Osteoblast (primary cell): Measurements from ENCODE around the gene KCNAB1. TPM values are rescaled to one million over a fixed set of nuclear protein-coding genes. Genes with fewer than 3 reads are reported as not detected.

Source experiments
- DNase-seq: peaks from one replicate; pipeline ENCODE4 v3.0.0; 2011; ENCODE audit warnings: low spot score, mixed read lengths; ENCODE audit not compliant: insufficient read length; ENCODE audit errors: missing footprints
- H2AFZ ChIP-seq: 2 replicates; pipeline ENCODE4 v1.6.0; 2011; ENCODE audit warnings: mild to moderate bottlenecking, low read length
- H3K27ac ChIP-seq: 2 replicates; pipeline ENCODE4 v1.5.1; 2011; ENCODE audit warnings: mild to moderate bottlenecking, low read depth, low read length, moderate library complexity
- H3K27me3 ChIP-seq: 2 replicates; pipeline ENCODE4 v1.6.0; 2012; ENCODE audit warnings: mild to moderate bottlenecking, control low read depth, inconsistent platforms, low read length, moderate library complexity; ENCODE audit not compliant: insufficient read depth
- H3K36me3 ChIP-seq: 2 replicates; pipeline ENCODE4 v1.5.1; 2011; ENCODE audit warnings: mild to moderate bottlenecking, low read length, control low read depth, moderate library complexity; ENCODE audit not compliant: insufficient read depth
- H3K4me1 ChIP-seq: 2 replicates; pipeline ENCODE4 v1.5.1; 2011; ENCODE audit warnings: mild to moderate bottlenecking, low read length, control low read depth, moderate library complexity; ENCODE audit not compliant: insufficient read depth
- H3K4me2 ChIP-seq: 2 replicates; pipeline ENCODE4 v1.6.0; 2011; ENCODE audit warnings: mild to moderate bottlenecking, low read length; ENCODE audit not compliant: insufficient read depth
- H3K4me3 ChIP-seq: fragments of 200-600 bp; sonication (generic); 3 replicates; pipeline ENCODE4 v1.5.1; 2012; ENCODE audit warnings: mild to moderate bottlenecking, low read length, inconsistent platforms; ENCODE audit not compliant: insufficient read depth
- H3K79me2 ChIP-seq: 2 replicates; pipeline ENCODE4 v1.6.0; 2012; ENCODE audit warnings: mild to moderate bottlenecking, low read length, control low read depth, inconsistent platforms; ENCODE audit not compliant: insufficient read depth
- H3K9me3 ChIP-seq: 2 replicates; pipeline ENCODE4 v1.5.1; 2011; ENCODE audit warnings: low read depth, low read length, control low read depth
- H4K20me1 ChIP-seq: 2 replicates; pipeline ENCODE4 v1.6.0; 2012; ENCODE audit warnings: mild to moderate bottlenecking, low read length, control low read depth; ENCODE audit not compliant: insufficient read depth
- total RNA-seq: library from RNA; depleted of rRNA; stranded (reverse); fragments of >200 nt; gene quantifications from 2 replicates; pipeline ENCODE4 v1.2.3, GENCODE V29; 2012
- TF ChIP-seq, protein P1 (sequence below): IDR thresholded peaks from 2 replicates; pipeline ENCODE4 v1.5.1; 2011; ENCODE audit warnings: mild to moderate bottlenecking, low read depth, low read length, moderate library complexity; ENCODE audit errors: extremely low read depth

Gene KCNAB1
- total RNA-seq, 1 donor = 0.36 TPM

- H2AFZ ChIP-seq = no peak overlapping the region
- TF ChIP-seq, protein P1, sequence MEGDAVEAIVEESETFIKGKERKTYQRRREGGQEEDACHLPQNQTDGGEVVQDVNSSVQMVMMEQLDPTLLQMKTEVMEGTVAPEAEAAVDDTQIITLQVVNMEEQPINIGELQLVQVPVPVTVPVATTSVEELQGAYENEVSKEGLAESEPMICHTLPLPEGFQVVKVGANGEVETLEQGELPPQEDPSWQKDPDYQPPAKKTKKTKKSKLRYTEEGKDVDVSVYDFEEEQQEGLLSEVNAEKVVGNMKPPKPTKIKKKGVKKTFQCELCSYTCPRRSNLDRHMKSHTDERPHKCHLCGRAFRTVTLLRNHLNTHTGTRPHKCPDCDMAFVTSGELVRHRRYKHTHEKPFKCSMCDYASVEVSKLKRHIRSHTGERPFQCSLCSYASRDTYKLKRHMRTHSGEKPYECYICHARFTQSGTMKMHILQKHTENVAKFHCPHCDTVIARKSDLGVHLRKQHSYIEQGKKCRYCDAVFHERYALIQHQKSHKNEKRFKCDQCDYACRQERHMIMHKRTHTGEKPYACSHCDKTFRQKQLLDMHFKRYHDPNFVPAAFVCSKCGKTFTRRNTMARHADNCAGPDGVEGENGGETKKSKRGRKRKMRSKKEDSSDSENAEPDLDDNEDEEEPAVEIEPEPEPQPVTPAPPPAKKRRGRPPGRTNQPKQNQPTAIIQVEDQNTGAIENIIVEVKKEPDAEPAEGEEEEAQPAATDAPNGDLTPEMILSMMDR = no peak
- no peak for DNase-seq
- H3K4me3 ChIP-seq = no peak overlapping the region
- H3K4me2 ChIP-seq = no peak overlapping the region
- peaks cover 2% of the 10 kb centered on the region for H3K27me3 ChIP-seq
- no peaks in the 10 kb centered on the region for H3K36me3 ChIP-seq
- H4K20me1 ChIP-seq = no peaks in the 10 kb centered on the region
- H3K79me2 ChIP-seq = no peaks in the 10 kb centered on the region
- H3K4me1 ChIP-seq = no peaks in the 10 kb centered on the region
- H3K9me3 ChIP-seq = no peaks in the 10 kb centered on the region
- H3K27ac ChIP-seq = no peak overlapping the region
These were observed 280.4 kb downstream of the KCNAB1 start for GRCh38 chr3:156400735-156401134.

DNA sequence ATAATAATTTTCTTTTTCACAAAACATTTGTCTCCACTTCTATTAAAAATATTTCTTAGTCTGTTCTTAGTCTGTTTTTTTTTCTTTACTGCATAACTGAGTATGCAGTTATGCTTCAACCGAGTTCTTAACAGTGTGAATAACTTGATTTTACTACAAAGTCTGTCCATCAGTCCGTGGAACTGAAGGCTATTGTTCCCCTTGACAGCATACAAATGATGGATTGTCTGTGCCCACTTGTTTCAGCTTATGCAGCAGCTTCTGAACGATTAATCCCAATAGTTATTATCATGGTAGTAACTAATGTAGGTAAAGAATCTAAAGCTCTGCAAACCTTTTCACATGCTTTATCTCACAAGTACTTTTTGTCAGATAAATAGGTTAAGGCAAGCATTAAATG is 283.8 kb downstream of the KCNAB1 start:
- Histone ChIP-seq H3K79me2 (no peaks in the 10 kb centered on the region), H3K4me1 (no peaks in the 10 kb centered on the region), H3K4me2 (no peak overlapping the region), H3K27ac (no peak overlapping the region), H4K20me1 (no peaks in the 10 kb centered on the region), H3K9me3 (no peaks in the 10 kb centered on the region), H3K36me3 (no peaks in the 10 kb centered on the region), H3K4me3 (no peak overlapping the region), H3K27me3 (peaks cover 8% of the 10 kb centered on the region), H2AFZ (no peak overlapping the region)
- TF ChIP-seq, protein P1 = no peak
- DNase-seq = no peak

DNA sequence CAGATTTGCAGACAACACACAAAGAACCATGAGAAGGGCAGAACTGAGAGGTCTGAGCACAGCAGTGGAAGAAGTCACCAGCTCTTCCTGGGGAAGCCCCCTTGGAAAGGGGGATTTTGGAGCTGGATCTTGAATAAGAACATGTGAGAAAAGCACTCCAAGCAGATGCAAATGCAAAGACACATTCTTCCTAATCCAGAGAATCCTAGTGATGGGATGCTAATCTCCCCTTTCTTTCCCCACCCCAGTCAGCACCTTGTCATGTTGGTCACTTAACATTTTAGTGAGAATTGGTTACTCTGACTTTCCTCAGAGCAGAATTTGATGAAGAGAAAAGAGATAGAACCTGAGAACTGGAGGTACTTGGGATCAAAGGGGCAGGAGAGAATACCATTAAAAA is 286.0 kb downstream of the KCNAB1 start:
- H3K79me2 ChIP-seq = no peaks in the 10 kb centered on the region
- TF ChIP-seq, protein P1 = no peak
- no peaks in the 10 kb centered on the region for H3K9me3 ChIP-seq
- no peaks in the 10 kb centered on the region for H4K20me1 ChIP-seq
- no peak overlapping the region for H3K27ac ChIP-seq
- no peak overlapping the region for H2AFZ ChIP-seq
- H3K4me2 ChIP-seq = no peak overlapping the region
- peaks cover 10% of the 10 kb centered on the region for H3K27me3 ChIP-seq
- H3K4me1 ChIP-seq = no peaks in the 10 kb centered on the region
- no peaks in the 10 kb centered on the region for H3K36me3 ChIP-seq
- H3K4me3 ChIP-seq = no peak overlapping the region
- DNase-seq = no peak

- H3K79me2 ChIP-seq = no peaks in the 10 kb centered on the region
- TF ChIP-seq, protein P1 = no peak
- no peak overlapping the region for H3K4me3 ChIP-seq
- DNase-seq = no peak
- H3K9me3 ChIP-seq = no peaks in the 10 kb centered on the region
- peaks cover 10% of the 10 kb centered on the region for H3K27me3 ChIP-seq
- no peak overlapping the region for H2AFZ ChIP-seq
- H3K27ac ChIP-seq = no peak overlapping the region
- no peak overlapping the region for H3K4me2 ChIP-seq
- H3K36me3 ChIP-seq = no peaks in the 10 kb centered on the region
- no peaks in the 10 kb centered on the region for H3K4me1 ChIP-seq
- no peaks in the 10 kb centered on the region for H4K20me1 ChIP-seq
These were observed 287.3 kb downstream of the KCNAB1 start for GRCh38 chr3:156407617-156408225.
